HuH-7.5 (cell line): ENCODE data around the gene HNRNPA1.
"Not testable (repeated sequence)": the region's sequence is repeated elsewhere in the genome, so short reads cannot be mapped to it uniquely, and the experiment has no call there.

Experiments used
- DNase-seq: peaks from one replicate; pipeline ENCODE4 v3.0.0; 2011; ENCODE audit warnings: low spot score

HNRNPA1 gene

DNA sequence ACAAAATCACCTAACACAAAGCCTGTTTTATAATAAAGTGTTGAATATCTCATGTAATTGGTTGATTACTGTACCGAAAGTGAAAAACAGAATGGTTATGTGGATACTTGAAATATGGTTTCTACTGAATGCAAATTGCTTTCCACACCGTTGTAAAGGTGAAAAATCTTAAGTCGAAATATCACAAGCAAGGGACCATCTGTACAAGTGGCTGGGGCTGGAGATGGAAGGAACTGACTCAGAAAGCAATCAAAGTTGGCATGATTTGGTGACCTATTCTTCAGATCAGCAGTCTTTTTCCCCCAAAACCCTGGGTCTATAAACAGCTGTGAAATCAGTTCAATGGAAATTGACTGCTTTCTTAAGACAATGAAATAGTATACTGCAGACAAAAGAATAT is 4.2 kb upstream of the HNRNPA1 start:
- no peak for DNase-seq

DNA sequence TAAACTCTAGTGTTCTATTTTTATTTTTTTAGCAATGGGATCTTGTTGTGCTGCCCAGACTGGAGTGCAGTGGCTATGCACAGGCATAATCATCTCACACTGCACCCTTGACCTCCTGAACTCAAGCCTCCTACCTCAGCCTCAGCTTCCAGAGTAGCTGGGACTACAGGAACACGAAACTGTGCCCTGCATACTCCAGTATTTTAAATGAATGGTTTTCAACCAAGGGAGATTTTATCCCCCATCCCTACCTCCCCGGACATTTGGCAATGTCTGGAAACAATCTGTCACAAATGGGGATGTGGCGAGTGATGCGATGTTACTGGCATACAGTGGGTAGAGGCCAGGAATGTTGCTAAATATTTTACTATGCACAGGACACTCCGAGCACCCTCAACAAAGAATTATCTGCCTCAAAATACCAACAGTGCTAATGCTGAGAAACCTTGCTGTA is 2.7 kb upstream of the HNRNPA1 start:
- no peak for DNase-seq

DNA sequence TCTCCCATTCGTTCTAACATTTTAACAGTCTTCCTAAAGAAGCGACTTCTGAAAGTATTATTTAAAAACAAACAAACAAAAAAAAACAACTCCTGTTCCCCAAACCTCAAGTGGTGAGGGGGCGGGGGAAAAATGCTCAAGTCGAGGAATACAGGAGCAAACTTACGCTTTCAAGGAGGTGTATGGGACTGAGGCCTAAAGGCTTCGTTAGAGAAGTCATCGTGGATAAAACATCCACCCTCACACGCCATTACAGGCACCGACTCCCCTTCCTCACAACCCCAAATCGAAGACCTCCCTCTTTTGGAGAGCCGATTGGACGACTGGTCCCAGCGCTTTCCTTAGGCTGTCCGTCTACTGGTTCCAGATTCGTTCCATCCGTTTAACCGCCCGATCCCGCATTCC is 1.3 kb upstream of the HNRNPA1 start:
- DNase-seq, result no peak

- DNase-seq, result peak; percentile 87
Observed at GRCh38 chr12:54279632-54280467, 676 bp upstream of the HNRNPA1 start, which contains the start of gene CBX5. Gene CBX5, minus strand, starts transcription at chr12:54280122. Its CDS starts 22,472 bp downstream, at chr12:54257650.

DNA sequence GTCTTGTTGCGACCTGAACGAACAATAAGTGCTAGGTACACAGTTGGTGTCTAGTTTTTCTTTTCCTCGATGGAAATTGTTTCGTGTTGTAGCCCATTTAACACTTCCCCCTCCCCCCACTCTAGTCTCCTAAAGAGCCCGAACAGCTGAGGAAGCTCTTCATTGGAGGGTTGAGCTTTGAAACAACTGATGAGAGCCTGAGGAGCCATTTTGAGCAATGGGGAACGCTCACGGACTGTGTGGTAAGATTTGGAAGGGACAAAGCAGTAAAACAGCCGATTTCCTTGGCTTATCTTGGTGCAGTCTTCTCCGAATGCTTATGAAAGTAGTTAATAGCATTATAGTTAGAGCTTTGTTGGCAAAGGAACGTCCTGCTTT is 724 bp downstream of the HNRNPA1 start:
- not testable (repeated sequence) for DNase-seq

GRCh38 chr12:54281694-54282093 is 1.2 kb downstream of the HNRNPA1 start:
- not testable (repeated sequence) for DNase-seq

DNA sequence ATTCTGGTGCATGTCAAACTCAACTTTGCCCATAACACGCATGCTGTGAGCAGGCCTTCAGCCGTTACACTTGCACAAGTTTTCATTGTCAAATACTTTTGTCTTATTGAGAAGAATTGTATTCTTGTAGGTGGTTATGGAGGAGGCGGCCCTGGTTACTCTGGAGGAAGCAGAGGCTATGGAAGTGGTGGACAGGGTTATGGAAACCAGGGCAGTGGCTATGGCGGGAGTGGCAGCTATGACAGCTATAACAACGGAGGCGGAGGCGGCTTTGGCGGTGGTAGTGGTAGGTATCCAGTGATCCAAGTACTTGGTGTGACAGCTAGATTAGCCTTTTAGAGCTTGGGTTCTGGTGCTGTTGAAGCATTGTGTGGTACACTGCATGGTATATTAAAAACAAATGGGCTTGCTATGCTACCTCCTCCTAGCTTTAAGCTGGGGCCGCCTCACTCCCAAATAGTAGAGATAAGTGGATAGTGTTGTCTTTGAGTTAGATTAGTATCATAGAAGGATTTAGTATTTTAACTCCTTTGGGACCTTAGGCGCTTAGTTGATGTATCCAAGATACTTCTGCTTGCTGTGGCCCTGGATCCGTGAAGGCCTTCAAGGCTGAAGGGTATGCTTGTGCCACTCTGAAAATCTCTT is 2.5 kb downstream of the HNRNPA1 start:
- DNase-seq, result no peak

DNA sequence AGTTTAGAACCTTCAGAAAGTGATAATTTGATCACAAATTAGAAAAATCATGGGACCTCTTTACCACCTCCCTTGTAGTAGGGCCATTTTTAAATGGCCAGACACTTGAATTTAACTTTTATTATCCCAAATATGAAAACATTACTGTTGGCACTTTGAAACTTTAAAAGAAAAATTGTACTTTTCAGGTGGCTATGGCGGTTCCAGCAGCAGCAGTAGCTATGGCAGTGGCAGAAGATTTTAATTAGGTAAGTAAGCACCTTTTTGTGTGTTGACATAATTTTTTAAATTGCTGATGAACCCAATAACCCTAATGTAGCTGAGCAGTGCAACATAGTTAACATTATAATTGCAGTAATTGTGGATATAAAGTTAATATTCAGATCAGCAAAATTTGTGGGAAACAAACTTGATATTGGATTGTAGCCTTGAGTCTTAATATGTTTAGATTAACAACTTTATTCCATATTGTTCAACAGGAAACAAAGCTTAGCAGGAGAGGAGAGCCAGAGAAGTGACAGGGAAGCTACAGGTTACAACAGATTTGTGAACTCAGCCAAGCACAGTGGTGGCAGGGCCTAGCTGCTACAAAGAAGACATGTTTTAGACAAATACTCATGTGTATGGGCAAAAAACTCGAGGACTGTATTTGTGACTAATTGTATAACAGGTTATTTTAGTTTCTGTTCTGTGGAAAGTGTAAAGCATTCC is 3.7 kb downstream of the HNRNPA1 start:
- not testable (repeated sequence) for DNase-seq

DNA sequence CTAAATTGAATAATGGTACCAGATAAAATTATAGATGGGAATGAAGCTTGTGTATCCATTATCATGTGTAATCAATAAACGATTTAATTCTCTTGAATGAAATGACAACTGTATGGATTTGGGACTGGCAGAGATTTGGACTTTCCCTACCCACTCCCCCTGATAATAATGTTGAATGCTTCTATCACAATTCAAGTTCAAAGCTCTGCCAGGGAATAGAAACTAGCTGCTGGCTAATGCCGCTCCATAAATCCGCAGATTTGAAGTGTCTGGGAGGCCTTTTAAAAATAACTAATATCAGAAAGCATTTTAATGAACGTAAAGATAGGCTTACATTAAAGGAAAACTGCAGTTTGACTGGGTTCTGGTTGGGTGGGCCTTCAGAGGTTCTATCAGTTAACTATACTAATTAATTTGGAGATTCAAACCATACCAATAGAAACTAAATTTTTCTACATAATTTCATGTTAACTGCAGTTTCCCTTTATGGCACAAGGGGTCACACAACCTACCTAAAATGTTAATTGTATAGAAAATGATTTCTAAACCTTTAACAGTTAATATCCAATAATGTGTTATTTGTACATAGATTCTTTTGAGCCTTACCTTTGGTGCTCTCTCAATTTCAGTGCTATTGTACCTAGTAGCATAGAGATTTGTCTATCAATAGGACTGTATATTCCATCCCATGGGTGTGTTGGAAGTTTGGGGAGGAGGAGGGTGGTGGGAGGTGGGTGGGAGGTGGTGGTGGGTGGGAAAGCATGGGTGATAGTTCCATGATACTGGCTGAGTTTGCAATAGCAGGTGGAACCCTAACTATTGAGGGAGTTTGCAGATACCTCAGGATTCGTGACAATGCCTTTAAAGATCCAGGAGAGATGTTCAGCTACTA is 4.9 kb downstream of the HNRNPA1 start:
- no peak for DNase-seq

DNA sequence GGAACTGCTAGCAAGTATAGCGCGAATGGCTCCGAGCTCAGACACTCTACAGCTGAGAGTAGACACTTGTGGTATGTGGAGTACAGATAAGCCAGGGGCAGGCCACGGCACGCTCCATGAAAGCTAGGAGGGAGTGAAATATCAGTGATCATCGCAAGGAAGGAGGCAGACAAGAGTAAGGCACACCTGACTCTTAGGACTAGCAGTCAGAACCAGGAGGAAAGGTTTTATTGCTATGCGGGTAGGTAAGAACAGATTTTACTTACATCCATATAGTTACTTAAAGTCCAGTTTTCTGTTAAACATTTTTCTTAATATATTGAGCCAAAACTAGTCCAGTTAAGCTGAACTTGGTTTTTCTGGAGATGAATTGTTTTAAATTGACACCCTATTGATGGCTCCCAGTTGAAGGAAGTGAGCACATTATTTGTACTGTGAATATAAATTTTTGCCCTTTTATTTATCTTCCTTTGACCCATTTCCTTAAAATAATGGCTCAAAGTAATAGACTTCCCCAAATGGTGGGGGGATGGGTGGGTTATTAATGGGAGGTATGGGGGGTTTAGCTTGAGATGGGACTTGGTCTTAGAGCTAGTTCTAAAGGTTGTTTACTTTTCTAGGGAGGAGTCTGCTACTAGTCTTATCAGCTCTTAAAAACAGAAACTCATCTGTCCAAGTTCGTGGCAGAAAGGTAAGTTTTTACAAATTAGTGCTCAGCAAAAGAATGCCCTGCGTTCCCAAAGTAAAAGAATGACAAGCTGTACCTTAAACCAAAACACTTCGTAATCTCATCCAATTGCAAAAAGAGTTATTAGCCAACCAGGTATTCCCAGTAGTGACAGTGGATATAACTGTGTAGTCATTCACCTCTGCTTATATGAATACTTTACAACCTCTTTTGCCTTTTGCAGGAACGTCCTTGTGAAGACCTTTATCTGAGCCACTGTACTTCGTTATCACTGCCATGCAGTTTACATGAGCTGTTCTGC is 5.8 kb downstream of the HNRNPA1 start:
- no peak for DNase-seq

- DNase-seq, result no peak
Observed at GRCh38 chr12:54287261-54288157, 7.0 kb downstream of the HNRNPA1 start.

DNA sequence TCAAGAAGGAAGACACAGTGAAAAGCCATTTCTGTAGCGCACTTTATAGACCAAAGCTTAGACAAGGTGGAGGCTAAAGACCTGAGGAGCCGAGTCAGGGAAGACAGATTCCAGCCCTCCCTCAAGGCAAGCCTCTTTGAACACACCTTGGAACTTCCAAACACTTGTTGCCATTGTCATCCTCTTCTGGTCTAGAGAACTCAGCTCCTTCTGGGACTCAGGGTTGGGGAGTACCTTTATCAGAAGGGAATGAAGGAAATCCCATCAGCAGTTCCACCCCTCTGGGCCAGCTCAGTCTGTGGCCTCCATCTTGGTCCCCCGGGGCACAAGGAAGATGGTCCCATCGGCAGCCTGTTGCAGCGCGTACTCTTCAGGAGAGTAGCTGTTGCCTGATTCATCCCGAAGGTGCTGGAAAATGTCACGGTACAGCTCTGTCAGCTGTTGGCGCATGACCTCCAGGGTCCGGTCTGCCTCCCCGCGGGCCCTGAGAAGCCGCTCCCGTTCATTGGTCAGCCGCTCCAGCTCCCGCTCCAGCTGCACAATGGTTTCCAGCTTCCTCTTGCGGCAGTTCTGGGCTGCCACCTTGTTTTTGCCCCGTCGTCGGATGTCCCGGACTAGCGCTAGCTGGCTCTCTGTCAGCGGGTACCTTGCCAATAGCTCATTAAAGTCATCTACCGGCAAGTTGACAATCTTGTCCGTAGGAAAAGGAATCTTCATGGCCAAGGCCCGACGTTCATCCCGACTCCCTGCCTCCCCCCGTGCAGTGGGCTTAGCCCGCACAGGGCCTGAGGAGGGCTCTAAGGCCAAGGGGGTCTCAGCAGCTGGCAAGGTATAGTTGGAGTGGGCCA is 11.8 kb downstream of the HNRNPA1 start:
- no peak for DNase-seq

- no peak for DNase-seq
Observed at GRCh38 chr12:54292931-54293241, 12.4 kb downstream of the HNRNPA1 start.

DNA sequence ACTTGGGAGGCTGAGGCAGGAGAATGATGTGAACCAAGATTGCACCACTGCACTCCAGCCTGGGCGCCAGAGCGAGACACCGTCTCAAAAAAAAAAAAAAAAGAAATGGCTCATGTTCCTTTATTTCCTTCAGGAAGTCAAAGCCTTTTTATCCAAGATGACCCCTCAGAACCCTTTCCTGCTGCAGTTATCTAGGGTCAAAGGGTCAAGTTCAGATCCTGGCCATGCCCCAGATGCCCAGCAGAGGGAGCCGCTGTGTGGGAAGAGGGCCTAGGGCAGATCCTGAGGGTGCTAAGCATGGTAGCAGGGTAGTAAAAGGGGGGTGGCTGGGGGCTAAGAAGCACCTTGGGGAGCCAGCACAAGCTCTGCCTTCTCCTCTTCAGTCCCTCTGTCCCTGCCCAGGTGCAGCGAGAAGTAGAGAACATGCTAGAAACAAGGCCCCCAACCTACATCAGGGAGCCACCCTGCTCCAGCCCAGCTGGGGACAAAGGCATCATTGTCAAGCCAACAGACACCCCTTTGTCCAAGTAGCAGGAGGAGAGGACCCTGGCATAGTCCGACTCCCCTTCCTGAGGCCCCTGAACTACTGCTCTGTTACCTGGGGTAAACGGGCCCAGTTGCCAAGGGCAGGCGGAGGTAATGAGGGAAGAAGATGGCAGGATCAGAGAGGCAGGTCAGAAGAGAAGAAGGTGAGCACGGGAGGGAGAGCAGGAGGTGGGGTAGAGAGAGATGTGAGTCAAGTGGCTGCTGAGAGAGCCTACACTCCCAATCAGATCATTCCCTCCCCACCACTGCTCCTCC is 13.8 kb downstream of the HNRNPA1 start:
- peak; percentile 79 for DNase-seq

DNA sequence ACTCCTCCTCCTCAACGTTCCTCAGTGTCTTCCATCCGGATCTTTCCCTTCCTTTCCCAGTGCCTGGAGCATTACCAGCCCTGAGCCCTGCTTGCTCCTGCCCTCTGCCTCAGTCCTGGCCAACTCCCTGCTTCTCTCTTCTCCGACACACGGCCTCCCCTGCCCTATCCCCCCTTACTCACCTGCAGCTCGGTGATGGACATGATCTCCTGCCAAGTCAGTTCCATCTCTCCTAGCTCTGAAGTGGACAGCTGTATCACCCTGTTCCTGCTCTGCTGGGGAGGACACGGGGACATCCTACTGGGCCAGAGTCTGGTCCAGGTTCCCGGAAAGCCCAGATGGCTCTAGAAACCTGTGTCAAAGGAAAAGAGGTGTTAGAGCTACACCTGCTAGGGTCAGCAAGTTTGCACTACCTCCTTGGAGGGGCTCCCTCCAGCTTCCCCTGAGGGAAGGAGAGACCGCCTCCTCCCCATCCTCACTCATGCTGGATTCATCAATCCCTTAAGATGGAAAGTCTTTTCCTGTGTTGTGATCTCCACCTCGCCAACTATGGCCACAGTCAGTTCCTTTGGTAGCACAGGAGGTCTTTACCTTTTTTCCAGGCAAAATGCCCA is 14.5 kb downstream of the HNRNPA1 start:
- no peak for DNase-seq

GRCh38 chr12:54296393-54297099 is 16.0 kb downstream of the HNRNPA1 start:
- DNase-seq, result no peak

GRCh38 chr12:54298904-54299303 is 18.4 kb downstream of the HNRNPA1 start:
- no peak for DNase-seq
